Measurements from ENCODE around the gene DBH.
A peak's percentile ranks its signal among the peaks of the same experiment; 100 is the strongest.
"Not testable (repeated sequence)": the region's sequence is repeated elsewhere in the genome, so short reads cannot be mapped to it uniquely, and the experiment has no call there.

DBH gene

GRCh38 chr9:133604856-133605255, 31.3 kb upstream of the DBH start:
- no peak for DNase-seq

- no peak for DNase-seq
These were observed 30.7 kb upstream of the DBH start for GRCh38 chr9:133605446-133605845.

- DNase-seq = no peak
These were observed 30.1 kb upstream of the DBH start for GRCh38 chr9:133605856-133606707.

GRCh38 chr9:133606708-133607025, 29.5 kb upstream of the DBH start:
- DNase-seq = no peak

- no peak for DNase-seq
These were observed 28.8 kb upstream of the DBH start for GRCh38 chr9:133607381-133607780.

GRCh38 chr9:133607976-133608375, 28.2 kb upstream of the DBH start:
- no peak for DNase-seq

- no peak for DNase-seq
These were observed 27.8 kb upstream of the DBH start for GRCh38 chr9:133608382-133608781.

- no peak for DNase-seq
These were observed 27.3 kb upstream of the DBH start for GRCh38 chr9:133608889-133609288.

- DNase-seq = no peak
These were observed 26.7 kb upstream of the DBH start, which contains the start of gene FAM163B for GRCh38 chr9:133609311-133610098. Gene FAM163B (minus strand): TSS chr9:133609389. CDS start chr9:133580223, 29,166 bp downstream.

- DNase-seq = no peak
These were observed 25.3 kb upstream of the DBH start for GRCh38 chr9:133610845-133611244.

GRCh38 chr9:133612051-133612450, 24.1 kb upstream of the DBH start:
- DNase-seq = no peak

GRCh38 chr9:133612816-133613215, 23.3 kb upstream of the DBH start:
- DNase-seq = no peak

- no peak for DNase-seq
These were observed 22.7 kb upstream of the DBH start for GRCh38 chr9:133613432-133613831.

- no peak for DNase-seq
These were observed 22.1 kb upstream of the DBH start for GRCh38 chr9:133614056-133614455.

- no peak for DNase-seq
These were observed 21.5 kb upstream of the DBH start for GRCh38 chr9:133614678-133615077.

GRCh38 chr9:133615186-133615585, 21.0 kb upstream of the DBH start:
- no peak for DNase-seq

- DNase-seq = no peak
These were observed 20.5 kb upstream of the DBH start for GRCh38 chr9:133615606-133616188.

GRCh38 chr9:133616643-133617405, 19.3 kb upstream of the DBH start:
- no peak for DNase-seq

- DNase-seq = no peak
These were observed 17.4 kb upstream of the DBH start for GRCh38 chr9:133618726-133619125.

GRCh38 chr9:133619791-133620190, 16.4 kb upstream of the DBH start:
- peak; percentile 7 to 21 for DNase-seq

GRCh38 chr9:133621725-133622267, 14.4 kb upstream of the DBH start:
- DNase-seq = no peak

- no peak for DNase-seq
These were observed 13.6 kb upstream of the DBH start for GRCh38 chr9:133622555-133622954.

GRCh38 chr9:133626008-133626407, 10.2 kb upstream of the DBH start:
- DNase-seq = not testable (repeated sequence)
